SU-DHL-6 (cell line): Measurements from ENCODE around the gene NCLN.

ENCODE experiments used
- CTCF ChIP-seq: fragments of 200-600 bp; sonication (generic); IDR thresholded peaks from one replicate; pipeline ENCODE4 v1.5.1; 2017; ENCODE audit warnings: antibody characterized with exemption, mild to moderate bottlenecking, low read length, moderate library complexity; ENCODE audit not compliant: insufficient read depth, poor library complexity, severe bottlenecking
- EZH2phosphoT487 ChIP-seq: fragments of 200-600 bp; sonication (generic), shearing (Covaris generic); conservative IDR thresholded peaks from 2 replicates; pipeline ENCODE4 v1.6.1; 2018; ENCODE audit warnings: mild to moderate bottlenecking, antibody characterized with exemption, low read length, moderate library complexity, mixed read lengths

GRCh38 chr19:3136684-3137055 lies 49.1 kb upstream of the NCLN start:
- TF ChIP-seq CTCF (no peak), EZH2phosphoT487 (no peak)
